ENCODE results near the gene PARVA.

PARVA gene

DNA sequence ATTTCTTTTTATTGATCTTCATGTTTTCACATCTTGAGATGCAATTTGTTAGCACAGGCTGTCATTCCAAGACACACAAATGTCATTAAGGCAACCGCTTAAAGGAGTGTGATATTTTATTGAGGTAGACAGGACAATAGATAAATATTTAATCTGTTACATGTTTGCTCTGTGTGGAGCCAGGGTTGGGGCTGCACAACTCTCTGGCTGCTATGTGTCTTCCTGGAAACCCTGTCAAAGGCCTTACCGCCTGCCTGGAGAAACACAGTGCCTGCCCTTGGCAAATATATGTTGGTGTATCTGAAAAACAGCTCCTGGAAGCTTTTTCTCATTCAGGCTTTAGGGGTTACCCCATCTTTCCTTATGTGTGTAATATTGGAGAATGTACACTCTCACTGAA lies 157.2 kb downstream of the PARVA start:
- H3K9me3 ChIP-seq = no peaks in the 10 kb centered on the region
- no peak for TF ChIP-seq Cebpa-rat (IDR thresholded peaks at IDR 0.05)

GRCh38 chr11:12535321-12535720 lies 157.9 kb downstream of the PARVA start:
- Histone ChIP-seq H4K20me1 (no peaks in the 10 kb centered on the region), H3K9me3 (no peaks in the 10 kb centered on the region), H3K4me1 (no peaks in the 10 kb centered on the region), H3K27me3 (no peaks in the 10 kb centered on the region), H3K36me3 (no peaks in the 10 kb centered on the region), H3K4me2 (no peak overlapping the region), H3K4me3 (no peak overlapping the region), H3K27ac (no peak overlapping the region), H3K9ac (no peak overlapping the region)
- no peak for TF ChIP-seq Cebpa-rat (IDR thresholded peaks at IDR 0.05)

More for the DNA sequence above, 157.2 kb downstream of the PARVA start:
- Histone ChIP-seq H3K36me3 (no peaks in the 10 kb centered on the region), H3K27ac (no peak overlapping the region), H3K4me3 (no peak overlapping the region), H3K27me3 (no peaks in the 10 kb centered on the region), H3K9ac (no peak overlapping the region), H4K20me1 (no peaks in the 10 kb centered on the region), H3K4me2 (no peak overlapping the region), H3K4me1 (no peaks in the 10 kb centered on the region)

DNA sequence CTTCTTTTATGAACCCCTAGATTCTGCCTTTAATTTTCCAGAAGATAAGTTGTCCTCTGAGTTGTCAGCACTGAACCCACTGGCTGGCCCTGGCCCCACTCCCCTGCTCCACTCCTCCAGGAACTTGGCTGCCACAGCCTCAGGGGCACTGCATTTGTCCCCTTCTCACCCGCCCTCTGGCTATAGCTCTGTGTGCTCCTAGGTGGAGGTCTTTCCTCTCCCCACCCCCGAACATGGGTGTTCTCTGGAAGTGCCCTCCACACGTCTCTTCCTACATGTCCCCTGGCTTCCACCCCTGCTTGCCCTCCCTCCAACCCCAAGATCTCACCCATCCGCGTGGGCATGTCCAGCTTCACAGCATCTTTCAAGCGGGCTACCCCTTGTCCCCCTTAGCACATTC lies 159.2 kb downstream of the PARVA start:
- H3K27ac ChIP-seq = no peak overlapping the region
- TF ChIP-seq Cebpa-rat (IDR thresholded peaks at IDR 0.05) = no peak
- H3K9ac ChIP-seq = no peak overlapping the region
- H3K9me3 ChIP-seq = no peaks in the 10 kb centered on the region
- H3K4me1 ChIP-seq = no peaks in the 10 kb centered on the region
- no peaks in the 10 kb centered on the region for H4K20me1 ChIP-seq
- H3K4me2 ChIP-seq = no peak overlapping the region
- no peak overlapping the region for H3K4me3 ChIP-seq
- H3K36me3 ChIP-seq = no peaks in the 10 kb centered on the region
- H3K27me3 ChIP-seq = no peaks in the 10 kb centered on the region

DNA sequence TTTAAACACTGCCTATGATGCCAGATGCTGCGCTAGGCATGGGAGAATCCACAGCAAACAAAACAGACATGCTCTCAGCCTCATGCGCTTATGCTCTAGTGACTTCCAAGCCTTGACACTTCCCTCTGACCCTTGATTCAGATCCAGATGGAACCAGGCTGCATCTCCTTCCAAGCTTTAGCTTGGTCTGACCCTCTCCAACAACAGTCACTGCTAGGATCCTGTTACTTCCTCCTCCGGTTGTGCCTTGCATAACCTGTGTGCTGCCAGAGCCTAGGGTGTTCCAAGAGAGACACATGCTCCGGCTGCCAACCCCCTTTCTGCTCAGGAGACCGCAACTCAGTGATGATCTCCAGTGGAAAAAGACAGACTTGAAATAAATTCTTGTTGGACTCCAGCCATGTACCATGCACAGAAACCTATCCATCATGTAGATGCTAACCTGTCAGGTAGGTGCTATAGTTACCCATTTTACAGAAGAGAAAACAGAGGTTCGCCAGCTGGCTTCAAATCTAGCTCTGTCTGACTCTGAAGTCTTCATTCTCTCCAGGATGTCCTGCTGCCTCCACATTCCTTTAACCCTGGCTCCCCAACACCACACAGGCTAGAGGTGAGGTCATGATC lies 160.5 kb downstream of the PARVA start:
- no peak for TF ChIP-seq Cebpa-rat (IDR thresholded peaks at IDR 0.05)
- H3K27me3 ChIP-seq = no peaks in the 10 kb centered on the region

DNA sequence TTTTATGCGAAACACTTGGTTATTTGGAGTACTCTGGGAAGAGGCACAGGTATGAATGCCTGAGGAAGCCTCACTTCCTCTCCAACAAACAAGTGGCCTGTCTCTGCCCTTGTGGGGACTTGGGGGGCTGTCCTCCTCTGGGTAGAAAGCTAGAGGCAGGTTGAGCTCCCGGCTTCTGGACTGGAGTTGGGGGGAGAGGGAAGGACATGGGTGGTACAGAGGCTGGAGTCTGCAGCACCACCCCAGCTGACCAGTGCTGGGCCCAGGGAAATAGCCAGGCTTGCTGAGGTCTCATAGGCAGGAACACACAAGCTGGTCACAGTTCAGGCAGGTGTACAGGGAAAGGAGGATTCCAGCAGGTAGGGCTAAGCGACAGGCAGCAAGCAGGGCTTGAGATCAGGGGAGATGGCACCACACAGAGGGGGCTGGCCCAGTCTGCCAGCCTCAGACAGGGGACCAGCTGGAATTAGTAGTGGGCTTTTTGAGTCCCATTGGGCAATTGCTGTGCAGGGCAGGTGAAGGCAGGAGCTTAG lies 161.6 kb downstream of the PARVA start:
- H3K9ac ChIP-seq = no peak overlapping the region
- no peaks in the 10 kb centered on the region for H3K4me1 ChIP-seq
- H3K4me2 ChIP-seq = no peak overlapping the region
- no peaks in the 10 kb centered on the region for H3K9me3 ChIP-seq
- H3K36me3 ChIP-seq = no peaks in the 10 kb centered on the region
- H3K4me3 ChIP-seq = no peak overlapping the region
- no peaks in the 10 kb centered on the region for H4K20me1 ChIP-seq
- TF ChIP-seq Cebpa-rat (IDR thresholded peaks at IDR 0.05) = no peak
- no peak overlapping the region for H3K27ac ChIP-seq
- no peaks in the 10 kb centered on the region for H3K27me3 ChIP-seq

More for the DNA sequence above, 160.5 kb downstream of the PARVA start:
- no peak overlapping the region for H3K9ac ChIP-seq
- no peaks in the 10 kb centered on the region for H3K9me3 ChIP-seq
- no peaks in the 10 kb centered on the region for H3K4me1 ChIP-seq
- no peaks in the 10 kb centered on the region for H3K36me3 ChIP-seq
- no peak overlapping the region for H3K27ac ChIP-seq
- H4K20me1 ChIP-seq = no peaks in the 10 kb centered on the region
- H3K4me2 ChIP-seq = no peak overlapping the region
- no peak overlapping the region for H3K4me3 ChIP-seq

DNA sequence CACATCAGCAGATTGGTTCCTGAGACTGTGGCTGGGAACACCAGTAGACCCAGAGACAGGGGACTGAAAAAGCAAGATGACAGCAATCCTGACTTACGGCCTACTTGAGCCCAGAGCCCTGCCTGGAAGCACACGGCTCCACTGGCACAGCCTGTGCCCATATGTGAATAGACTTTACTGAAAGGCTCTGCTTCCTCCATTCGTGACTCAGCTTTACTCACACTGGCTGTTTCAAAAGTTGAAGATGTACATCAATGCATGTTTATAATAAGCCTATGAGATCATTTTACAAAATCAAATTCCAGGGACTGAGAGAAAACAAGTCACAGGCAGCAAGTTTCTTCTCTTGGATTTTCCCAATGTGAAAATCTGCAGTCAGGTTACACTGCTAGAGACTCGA lies 162.2 kb downstream of the PARVA start:
- no peak overlapping the region for H3K4me2 ChIP-seq
- H3K27ac ChIP-seq = no peak overlapping the region
- no peaks in the 10 kb centered on the region for H3K9me3 ChIP-seq
- no peak overlapping the region for H3K9ac ChIP-seq
- no peaks in the 10 kb centered on the region for H3K36me3 ChIP-seq
- no peak for TF ChIP-seq Cebpa-rat (IDR thresholded peaks at IDR 0.05)
- H4K20me1 ChIP-seq = no peaks in the 10 kb centered on the region
- H3K27me3 ChIP-seq = no peaks in the 10 kb centered on the region
- H3K4me3 ChIP-seq = no peak overlapping the region
- H3K4me1 ChIP-seq = no peaks in the 10 kb centered on the region

GRCh38 chr11:12540075-12540680 lies 162.8 kb downstream of the PARVA start:
- H3K27ac ChIP-seq = no peak overlapping the region
- no peak for TF ChIP-seq Cebpa-rat (IDR thresholded peaks at IDR 0.05)
- no peaks in the 10 kb centered on the region for H4K20me1 ChIP-seq
- no peaks in the 10 kb centered on the region for H3K27me3 ChIP-seq
- H3K4me1 ChIP-seq = no peaks in the 10 kb centered on the region
- H3K9me3 ChIP-seq = no peaks in the 10 kb centered on the region
- H3K36me3 ChIP-seq = no peaks in the 10 kb centered on the region
- no peak overlapping the region for H3K4me2 ChIP-seq
- H3K4me3 ChIP-seq = no peak overlapping the region
- H3K9ac ChIP-seq = no peak overlapping the region

GRCh38 chr11:12540913-12541582 lies 163.7 kb downstream of the PARVA start:
- Histone ChIP-seq H3K4me3 (no peak overlapping the region), H3K9ac (no peak overlapping the region), H4K20me1 (no peaks in the 10 kb centered on the region), H3K9me3 (no peaks in the 10 kb centered on the region), H3K4me1 (no peaks in the 10 kb centered on the region), H3K27ac (no peak overlapping the region), H3K4me2 (no peak overlapping the region), H3K36me3 (no peaks in the 10 kb centered on the region), H3K27me3 (no peaks in the 10 kb centered on the region)
- no peak for TF ChIP-seq Cebpa-rat (IDR thresholded peaks at IDR 0.05)

GRCh38 chr11:12541583-12542151 lies 164.3 kb downstream of the PARVA start:
- Histone ChIP-seq H3K27ac (no peak overlapping the region), H3K4me3 (no peak overlapping the region), H3K4me2 (no peak overlapping the region), H3K9ac (no peak overlapping the region), H3K27me3 (no peaks in the 10 kb centered on the region), H4K20me1 (no peaks in the 10 kb centered on the region), H3K4me1 (no peaks in the 10 kb centered on the region), H3K36me3 (no peaks in the 10 kb centered on the region), H3K9me3 (no peaks in the 10 kb centered on the region)
- no peak for TF ChIP-seq Cebpa-rat (IDR thresholded peaks at IDR 0.05)

Data from BLaER1 (cell line).